ENCODE data around the gene MYO1E. TPM values are rescaled to one million over a fixed set of nuclear protein-coding genes. Genes with fewer than 3 reads are reported as not detected.

MYO1E gene
- total and polyA plus RNA-seq, 2 of the 8 experiments (the other 6 are each of a cell fraction or from before 2014, with no cell fraction given), result 19.6 to 142 TPM

DNA sequence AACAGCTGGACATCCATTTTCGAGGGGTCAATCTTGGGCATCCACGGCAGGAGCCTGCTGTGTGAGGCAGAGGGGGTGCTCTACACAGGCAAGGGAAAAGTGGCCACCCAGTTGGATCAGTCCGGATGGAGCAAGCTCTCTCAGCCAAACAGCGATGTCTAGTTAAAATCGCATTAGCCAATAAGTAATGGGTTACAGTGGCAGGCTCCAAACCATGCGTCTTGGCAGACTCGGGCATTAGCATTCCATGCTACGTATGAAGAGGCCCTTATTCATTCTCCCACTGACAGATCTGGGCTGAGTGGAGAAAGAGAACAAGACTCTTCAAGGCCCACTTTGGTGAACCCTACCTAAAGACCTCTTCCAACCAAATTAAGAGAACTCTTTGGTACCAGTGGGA lies 218.4 kb downstream of the MYO1E start (continued):
- TF ChIP-seq, protein P1, sequence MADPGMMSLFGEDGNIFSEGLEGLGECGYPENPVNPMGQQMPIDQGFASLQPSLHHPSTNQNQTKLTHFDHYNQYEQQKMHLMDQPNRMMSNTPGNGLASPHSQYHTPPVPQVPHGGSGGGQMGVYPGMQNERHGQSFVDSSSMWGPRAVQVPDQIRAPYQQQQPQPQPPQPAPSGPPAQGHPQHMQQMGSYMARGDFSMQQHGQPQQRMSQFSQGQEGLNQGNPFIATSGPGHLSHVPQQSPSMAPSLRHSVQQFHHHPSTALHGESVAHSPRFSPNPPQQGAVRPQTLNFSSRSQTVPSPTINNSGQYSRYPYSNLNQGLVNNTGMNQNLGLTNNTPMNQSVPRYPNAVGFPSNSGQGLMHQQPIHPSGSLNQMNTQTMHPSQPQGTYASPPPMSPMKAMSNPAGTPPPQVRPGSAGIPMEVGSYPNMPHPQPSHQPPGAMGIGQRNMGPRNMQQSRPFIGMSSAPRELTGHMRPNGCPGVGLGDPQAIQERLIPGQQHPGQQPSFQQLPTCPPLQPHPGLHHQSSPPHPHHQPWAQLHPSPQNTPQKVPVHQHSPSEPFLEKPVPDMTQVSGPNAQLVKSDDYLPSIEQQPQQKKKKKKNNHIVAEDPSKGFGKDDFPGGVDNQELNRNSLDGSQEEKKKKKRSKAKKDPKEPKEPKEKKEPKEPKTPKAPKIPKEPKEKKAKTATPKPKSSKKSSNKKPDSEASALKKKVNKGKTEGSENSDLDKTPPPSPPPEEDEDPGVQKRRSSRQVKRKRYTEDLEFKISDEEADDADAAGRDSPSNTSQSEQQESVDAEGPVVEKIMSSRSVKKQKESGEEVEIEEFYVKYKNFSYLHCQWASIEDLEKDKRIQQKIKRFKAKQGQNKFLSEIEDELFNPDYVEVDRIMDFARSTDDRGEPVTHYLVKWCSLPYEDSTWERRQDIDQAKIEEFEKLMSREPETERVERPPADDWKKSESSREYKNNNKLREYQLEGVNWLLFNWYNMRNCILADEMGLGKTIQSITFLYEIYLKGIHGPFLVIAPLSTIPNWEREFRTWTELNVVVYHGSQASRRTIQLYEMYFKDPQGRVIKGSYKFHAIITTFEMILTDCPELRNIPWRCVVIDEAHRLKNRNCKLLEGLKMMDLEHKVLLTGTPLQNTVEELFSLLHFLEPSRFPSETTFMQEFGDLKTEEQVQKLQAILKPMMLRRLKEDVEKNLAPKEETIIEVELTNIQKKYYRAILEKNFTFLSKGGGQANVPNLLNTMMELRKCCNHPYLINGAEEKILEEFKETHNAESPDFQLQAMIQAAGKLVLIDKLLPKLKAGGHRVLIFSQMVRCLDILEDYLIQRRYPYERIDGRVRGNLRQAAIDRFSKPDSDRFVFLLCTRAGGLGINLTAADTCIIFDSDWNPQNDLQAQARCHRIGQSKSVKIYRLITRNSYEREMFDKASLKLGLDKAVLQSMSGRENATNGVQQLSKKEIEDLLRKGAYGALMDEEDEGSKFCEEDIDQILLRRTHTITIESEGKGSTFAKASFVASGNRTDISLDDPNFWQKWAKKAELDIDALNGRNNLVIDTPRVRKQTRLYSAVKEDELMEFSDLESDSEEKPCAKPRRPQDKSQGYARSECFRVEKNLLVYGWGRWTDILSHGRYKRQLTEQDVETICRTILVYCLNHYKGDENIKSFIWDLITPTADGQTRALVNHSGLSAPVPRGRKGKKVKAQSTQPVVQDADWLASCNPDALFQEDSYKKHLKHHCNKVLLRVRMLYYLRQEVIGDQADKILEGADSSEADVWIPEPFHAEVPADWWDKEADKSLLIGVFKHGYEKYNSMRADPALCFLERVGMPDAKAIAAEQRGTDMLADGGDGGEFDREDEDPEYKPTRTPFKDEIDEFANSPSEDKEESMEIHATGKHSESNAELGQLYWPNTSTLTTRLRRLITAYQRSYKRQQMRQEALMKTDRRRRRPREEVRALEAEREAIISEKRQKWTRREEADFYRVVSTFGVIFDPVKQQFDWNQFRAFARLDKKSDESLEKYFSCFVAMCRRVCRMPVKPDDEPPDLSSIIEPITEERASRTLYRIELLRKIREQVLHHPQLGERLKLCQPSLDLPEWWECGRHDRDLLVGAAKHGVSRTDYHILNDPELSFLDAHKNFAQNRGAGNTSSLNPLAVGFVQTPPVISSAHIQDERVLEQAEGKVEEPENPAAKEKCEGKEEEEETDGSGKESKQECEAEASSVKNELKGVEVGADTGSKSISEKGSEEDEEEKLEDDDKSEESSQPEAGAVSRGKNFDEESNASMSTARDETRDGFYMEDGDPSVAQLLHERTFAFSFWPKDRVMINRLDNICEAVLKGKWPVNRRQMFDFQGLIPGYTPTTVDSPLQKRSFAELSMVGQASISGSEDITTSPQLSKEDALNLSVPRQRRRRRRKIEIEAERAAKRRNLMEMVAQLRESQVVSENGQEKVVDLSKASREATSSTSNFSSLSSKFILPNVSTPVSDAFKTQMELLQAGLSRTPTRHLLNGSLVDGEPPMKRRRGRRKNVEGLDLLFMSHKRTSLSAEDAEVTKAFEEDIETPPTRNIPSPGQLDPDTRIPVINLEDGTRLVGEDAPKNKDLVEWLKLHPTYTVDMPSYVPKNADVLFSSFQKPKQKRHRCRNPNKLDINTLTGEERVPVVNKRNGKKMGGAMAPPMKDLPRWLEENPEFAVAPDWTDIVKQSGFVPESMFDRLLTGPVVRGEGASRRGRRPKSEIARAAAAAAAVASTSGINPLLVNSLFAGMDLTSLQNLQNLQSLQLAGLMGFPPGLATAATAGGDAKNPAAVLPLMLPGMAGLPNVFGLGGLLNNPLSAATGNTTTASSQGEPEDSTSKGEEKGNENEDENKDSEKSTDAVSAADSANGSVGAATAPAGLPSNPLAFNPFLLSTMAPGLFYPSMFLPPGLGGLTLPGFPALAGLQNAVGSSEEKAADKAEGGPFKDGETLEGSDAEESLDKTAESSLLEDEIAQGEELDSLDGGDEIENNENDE (IDR thresholded peaks at IDR 0.05; ENCODE audit: insufficient replicate concordance, low read length), result no peak
- TF ChIP-seq, protein P2, sequence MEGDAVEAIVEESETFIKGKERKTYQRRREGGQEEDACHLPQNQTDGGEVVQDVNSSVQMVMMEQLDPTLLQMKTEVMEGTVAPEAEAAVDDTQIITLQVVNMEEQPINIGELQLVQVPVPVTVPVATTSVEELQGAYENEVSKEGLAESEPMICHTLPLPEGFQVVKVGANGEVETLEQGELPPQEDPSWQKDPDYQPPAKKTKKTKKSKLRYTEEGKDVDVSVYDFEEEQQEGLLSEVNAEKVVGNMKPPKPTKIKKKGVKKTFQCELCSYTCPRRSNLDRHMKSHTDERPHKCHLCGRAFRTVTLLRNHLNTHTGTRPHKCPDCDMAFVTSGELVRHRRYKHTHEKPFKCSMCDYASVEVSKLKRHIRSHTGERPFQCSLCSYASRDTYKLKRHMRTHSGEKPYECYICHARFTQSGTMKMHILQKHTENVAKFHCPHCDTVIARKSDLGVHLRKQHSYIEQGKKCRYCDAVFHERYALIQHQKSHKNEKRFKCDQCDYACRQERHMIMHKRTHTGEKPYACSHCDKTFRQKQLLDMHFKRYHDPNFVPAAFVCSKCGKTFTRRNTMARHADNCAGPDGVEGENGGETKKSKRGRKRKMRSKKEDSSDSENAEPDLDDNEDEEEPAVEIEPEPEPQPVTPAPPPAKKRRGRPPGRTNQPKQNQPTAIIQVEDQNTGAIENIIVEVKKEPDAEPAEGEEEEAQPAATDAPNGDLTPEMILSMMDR (IDR thresholded peaks at IDR 0.05; ENCODE audit: control extremely low read depth in 1 of 3, insufficient read depth in 1 of 3, low read depth in 1 of 3, low read length in 3 of 3), result no peak
- no peak for TF ChIP-seq HDAC2 (IDR thresholded peaks at IDR 0.05; ENCODE audit: borderline replicate concordance in 1 of 2, low read depth in 2 of 2, low read length in 2 of 2)
